Measurements from ENCODE around the gene PCMTD2. TPM values are rescaled to one million over a fixed set of nuclear protein-coding genes. Genes with fewer than 3 reads are reported as not detected.
"Not testable (repeated sequence)": the region's sequence is repeated elsewhere in the genome, so short reads cannot be mapped to it uniquely, and the experiment has no call there.

Gene PCMTD2
- total RNA-seq, 1 experiment from 2014 or later = 45.7 TPM

- H3K9me3 ChIP-seq (ENCODE audit: low read length); ATAC-seq; H3K4me3 ChIP-seq (ENCODE audit: low read length); H2AFZ ChIP-seq (ENCODE audit: low read length); H3K27me3 ChIP-seq (ENCODE audit: low read length); H3K36me3 ChIP-seq (ENCODE audit: low read depth, low read length); DNase-seq; H3K79me2 ChIP-seq (ENCODE audit: low read length); CTCF ChIA-PET; H3K4me2 ChIP-seq (ENCODE audit: low read length); H3K27ac ChIP-seq (ENCODE audit: low read length); H3K9me2 ChIP-seq (replicated peaks; ENCODE audit: low read length); BruUV-seq (replicated peaks); H3K9ac ChIP-seq (ENCODE audit: low read length); H4K20me1 ChIP-seq (ENCODE audit: low read length); H3K4me1 ChIP-seq (ENCODE audit: insufficient read depth, low read length); H3F3A ChIP-seq (ENCODE audit: low read length, unreplicated experiment); POLR2A ChIA-PET (ENCODE audit: unreplicated experiment); intact Hi-C loops (cut with micrococcal nuclease): not testable (repeated sequence)
These were observed 47.5 kb downstream of the PCMTD2 start for GRCh38 chr20:64303086-64303485.

GRCh38 chr20:64313761-64314160 lies 58.2 kb downstream of the PCMTD2 start:
- H3K9me3 ChIP-seq (ENCODE audit: low read length); H3K4me2 ChIP-seq (ENCODE audit: low read length); BruUV-seq (replicated peaks); H3K4me3 ChIP-seq (ENCODE audit: low read length); intact Hi-C loops (cut with micrococcal nuclease); CTCF ChIA-PET; H3K79me2 ChIP-seq (ENCODE audit: low read length); H3K36me3 ChIP-seq (ENCODE audit: low read depth, low read length); DNase-seq; H3F3A ChIP-seq (ENCODE audit: low read length, unreplicated experiment); ATAC-seq; H2AFZ ChIP-seq (ENCODE audit: low read length); H4K20me1 ChIP-seq (ENCODE audit: low read length); H3K27ac ChIP-seq (ENCODE audit: low read length); POLR2A ChIA-PET (ENCODE audit: unreplicated experiment); H3K27me3 ChIP-seq (ENCODE audit: low read length); H3K9ac ChIP-seq (ENCODE audit: low read length); H3K9me2 ChIP-seq (replicated peaks; ENCODE audit: low read length); H3K4me1 ChIP-seq (ENCODE audit: insufficient read depth, low read length): not testable (repeated sequence)

GRCh38 chr20:64315381-64315780 lies 59.8 kb downstream of the PCMTD2 start:
- H3K79me2 ChIP-seq (ENCODE audit: low read length); H3K9me2 ChIP-seq (replicated peaks; ENCODE audit: low read length); H3K9me3 ChIP-seq (ENCODE audit: low read length); H4K20me1 ChIP-seq (ENCODE audit: low read length); ATAC-seq; H3K4me2 ChIP-seq (ENCODE audit: low read length); H2AFZ ChIP-seq (ENCODE audit: low read length); H3F3A ChIP-seq (ENCODE audit: low read length, unreplicated experiment); H3K4me1 ChIP-seq (ENCODE audit: insufficient read depth, low read length); H3K4me3 ChIP-seq (ENCODE audit: low read length); H3K27me3 ChIP-seq (ENCODE audit: low read length); BruUV-seq (replicated peaks); H3K36me3 ChIP-seq (ENCODE audit: low read depth, low read length); H3K27ac ChIP-seq (ENCODE audit: low read length); CTCF ChIA-PET; H3K9ac ChIP-seq (ENCODE audit: low read length); intact Hi-C loops (cut with micrococcal nuclease); DNase-seq; POLR2A ChIA-PET (ENCODE audit: unreplicated experiment): not testable (repeated sequence)

GRCh38 chr20:64315884-64316283 lies 60.3 kb downstream of the PCMTD2 start:
- intact Hi-C loops (cut with micrococcal nuclease); H3K9me3 ChIP-seq (ENCODE audit: low read length); H3K9me2 ChIP-seq (replicated peaks; ENCODE audit: low read length); H3K4me3 ChIP-seq (ENCODE audit: low read length); DNase-seq; H3K27ac ChIP-seq (ENCODE audit: low read length); POLR2A ChIA-PET (ENCODE audit: unreplicated experiment); H3K4me1 ChIP-seq (ENCODE audit: insufficient read depth, low read length); H3K9ac ChIP-seq (ENCODE audit: low read length); BruUV-seq (replicated peaks); H3K27me3 ChIP-seq (ENCODE audit: low read length); H3K4me2 ChIP-seq (ENCODE audit: low read length); H3F3A ChIP-seq (ENCODE audit: low read length, unreplicated experiment); H2AFZ ChIP-seq (ENCODE audit: low read length); ATAC-seq; CTCF ChIA-PET; H3K36me3 ChIP-seq (ENCODE audit: low read depth, low read length); H4K20me1 ChIP-seq (ENCODE audit: low read length); H3K79me2 ChIP-seq (ENCODE audit: low read length): not testable (repeated sequence)

- BruUV-seq (replicated peaks); H3K27me3 ChIP-seq (ENCODE audit: low read length); H3F3A ChIP-seq (ENCODE audit: low read length, unreplicated experiment); H3K27ac ChIP-seq (ENCODE audit: low read length); CTCF ChIA-PET; H3K4me1 ChIP-seq (ENCODE audit: insufficient read depth, low read length); H3K9me2 ChIP-seq (replicated peaks; ENCODE audit: low read length); H2AFZ ChIP-seq (ENCODE audit: low read length); H3K4me2 ChIP-seq (ENCODE audit: low read length); DNase-seq; H3K9me3 ChIP-seq (ENCODE audit: low read length); H3K9ac ChIP-seq (ENCODE audit: low read length); H3K4me3 ChIP-seq (ENCODE audit: low read length); intact Hi-C loops (cut with micrococcal nuclease); POLR2A ChIA-PET (ENCODE audit: unreplicated experiment); ATAC-seq; H4K20me1 ChIP-seq (ENCODE audit: low read length); H3K79me2 ChIP-seq (ENCODE audit: low read length); H3K36me3 ChIP-seq (ENCODE audit: low read depth, low read length): not testable (repeated sequence)
These were observed 61.0 kb downstream of the PCMTD2 start for GRCh38 chr20:64316415-64317083.

GRCh38 chr20:64317331-64317730 lies 61.8 kb downstream of the PCMTD2 start:
- ATAC-seq; H3F3A ChIP-seq (ENCODE audit: low read length, unreplicated experiment); H3K36me3 ChIP-seq (ENCODE audit: low read depth, low read length); POLR2A ChIA-PET (ENCODE audit: unreplicated experiment); DNase-seq; H3K79me2 ChIP-seq (ENCODE audit: low read length); H3K4me2 ChIP-seq (ENCODE audit: low read length); BruUV-seq (replicated peaks); H3K27me3 ChIP-seq (ENCODE audit: low read length); CTCF ChIA-PET; intact Hi-C loops (cut with micrococcal nuclease); H3K4me3 ChIP-seq (ENCODE audit: low read length); H4K20me1 ChIP-seq (ENCODE audit: low read length); H3K9me2 ChIP-seq (replicated peaks; ENCODE audit: low read length); H3K4me1 ChIP-seq (ENCODE audit: insufficient read depth, low read length); H2AFZ ChIP-seq (ENCODE audit: low read length); H3K9ac ChIP-seq (ENCODE audit: low read length); H3K27ac ChIP-seq (ENCODE audit: low read length); H3K9me3 ChIP-seq (ENCODE audit: low read length): not testable (repeated sequence)

GRCh38 chr20:64318056-64318455 lies 62.5 kb downstream of the PCMTD2 start:
- H3K4me2 ChIP-seq (ENCODE audit: low read length); H2AFZ ChIP-seq (ENCODE audit: low read length); DNase-seq; BruUV-seq (replicated peaks); H3K79me2 ChIP-seq (ENCODE audit: low read length); intact Hi-C loops (cut with micrococcal nuclease); H3K36me3 ChIP-seq (ENCODE audit: low read depth, low read length); H3K27ac ChIP-seq (ENCODE audit: low read length); H3K9me2 ChIP-seq (replicated peaks; ENCODE audit: low read length); H3K4me1 ChIP-seq (ENCODE audit: insufficient read depth, low read length); H3K9ac ChIP-seq (ENCODE audit: low read length); H3K27me3 ChIP-seq (ENCODE audit: low read length); H3K9me3 ChIP-seq (ENCODE audit: low read length); H3F3A ChIP-seq (ENCODE audit: low read length, unreplicated experiment); ATAC-seq; H3K4me3 ChIP-seq (ENCODE audit: low read length); POLR2A ChIA-PET (ENCODE audit: unreplicated experiment); H4K20me1 ChIP-seq (ENCODE audit: low read length); CTCF ChIA-PET: not testable (repeated sequence)
